K562 (cell line): ENCODE data around the gene MIXL1.

ENCODE experiments used
- CTCF ChIP-seq, 3 experiments: IDR thresholded peaks in 2 of 3; conservative IDR thresholded peaks in 1 of 3; 2 replicates each; pipeline ENCODE4 v1.5.1; 2011 to 2012; ENCODE audit warnings: low read length in 3 of 3, mild to moderate bottlenecking in 3 of 3, control low read depth in 2 of 3, improper control_type of control experiment in 1 of 3, inconsistent platforms in 1 of 3, low read depth in 1 of 3, mixed read lengths in 1 of 3, moderate library complexity in 1 of 3; ENCODE audit not compliant: insufficient read depth in 2 of 3
- EZH2 ChIP-seq: IDR thresholded peaks from 2 replicates; pipeline ENCODE4 v1.6.1; 2012; ENCODE audit warnings: low read depth, mild to moderate bottlenecking, inconsistent platforms, low read length, borderline replicate concordance
- GABPA ChIP-seq: fragments of 200-800 bp; sonication (Bioruptor generic); conservative IDR thresholded peaks from 2 replicates; pipeline ENCODE4 v1.6.1; 2016; ENCODE audit warnings: low read depth, missing genetic modification characterization, missing compliant biosample characterization
- HNRNPH1 ChIP-seq: fragments of 200-400 bp; formaldehyde crosslinking; optimal IDR thresholded peaks from 2 replicates; pipeline ENCODE3; 2017; ENCODE audit warnings: low read depth, mild to moderate bottlenecking, low read length, moderate library complexity
- KDM1A ChIP-seq, 2 experiments: fragments of 450-650 bp; IDR thresholded peaks; 2 replicates each; pipeline ENCODE4 v1.6.1; 2016; ENCODE audit warnings: mild to moderate bottlenecking in 2 of 2
- POLR2AphosphoS5 ChIP-seq: IDR thresholded peaks from 2 replicates; pipeline ENCODE4 v1.6.1; 2011; ENCODE audit warnings: mild to moderate bottlenecking, low read depth, low read length, moderate library complexity; ENCODE audit not compliant: control insufficient read depth, insufficient read depth
- POLR2H ChIP-seq: IDR thresholded peaks from 2 replicates; pipeline ENCODE4 v1.6.1; 2016; ENCODE audit warnings: missing genetic modification characterization, low read depth, mild to moderate bottlenecking, control low read depth, missing compliant biosample characterization, moderate library complexity
- RCOR1 ChIP-seq, 2 experiments: IDR thresholded peaks; 2 replicates each; pipeline ENCODE4 v1.6.1; 2012; ENCODE audit warnings: low read depth in 2 of 2, low read length in 2 of 2, borderline replicate concordance in 1 of 2, improper control_type of control experiment in 1 of 2
- SAP30 ChIP-seq: fragments of 200-600 bp; sonication (generic); IDR thresholded peaks from 2 replicates; pipeline ENCODE4 v1.6.1; 2012; ENCODE audit warnings: borderline replicate concordance, low read depth, mild to moderate bottlenecking, moderate library complexity, low read length, control low read depth, inconsistent platforms; ENCODE audit not compliant: insufficient read depth, poor library complexity, severe bottlenecking
- STAT5B ChIP-seq: fragments of 250-450 bp; sonication (Bioruptor Pico); IDR thresholded peaks from 2 replicates; pipeline ENCODE4 v1.8.0; 2021; ENCODE audit warnings: mild to moderate bottlenecking, inconsistent platforms
- TOE1 ChIP-seq, 2 experiments: fragments of 450-650 bp in 1 of 2; sonication (generic) in 1 of 2; formaldehyde crosslinking in 1 of 2; IDR thresholded peaks; 2 replicates each; pipeline versions ENCODE4 v1.7.1 to v1.8.0; 2016 to 2022; ENCODE audit warnings: borderline replicate concordance in 2 of 2, mild to moderate bottlenecking in 2 of 2, antibody characterized with exemption in 1 of 2, inconsistent platforms in 1 of 2, low read depth in 1 of 2, missing genetic modification reagents in 1 of 2, moderate library complexity in 1 of 2
- USF2 ChIP-seq: sonication (generic); formaldehyde crosslinking; IDR thresholded peaks from 2 replicates; pipeline ENCODE4 v1.5.0; 2020; ENCODE audit warnings: missing genetic modification reagents

- TF ChIP-seq CTCF (IDR thresholded peaks at IDR 0.05 in 2 of 3, conservative IDR thresholded peaks at IDR 0.05 in 1 of 3; ENCODE audit: insufficient read depth in 2 of 3, low read depth in 1 of 3, low read length in 3 of 3) (no peak), EZH2 (no peak), KDM1A (IDR thresholded peaks at IDR 0.05) (no peak), GABPA (tag) (no peak), RCOR1 (IDR thresholded peaks at IDR 0.05; ENCODE audit: borderline replicate concordance in 1 of 2, low read depth in 2 of 2, low read length in 2 of 2) (no peak), USF2 (no peak), TOE1 (IDR thresholded peaks at IDR 0.05; ENCODE audit: borderline replicate concordance) (no peak), TOE1 (CRISPR knock-in tag; IDR thresholded peaks at IDR 0.05; ENCODE audit: borderline replicate concordance, low read depth) (no peak), HNRNPH1 (no peak), STAT5B (CRISPR knock-in tag) (no peak), POLR2H (no peak), POLR2AphosphoS5 (no peak), SAP30 (no peak)
Measured at GRCh38 chr1:226202246-226202645, 21.2 kb upstream of the MIXL1 start.
